ENCODE results near the gene SPATA31A6. TPM values are rescaled to one million over a fixed set of nuclear protein-coding genes. Genes with fewer than 3 reads are reported as not detected.
A peak's percentile ranks its signal among the peaks of the same experiment; 100 is the strongest.
"Not testable (repeated sequence)": the region's sequence is repeated elsewhere in the genome, so short reads cannot be mapped to it uniquely, and the experiment has no call there.

Gene SPATA31A6
- not detected in 2 replicates for total RNA-seq

GRCh38 chr9:42183359-42183758, at the start of gene SPATA31A6:
SPATA31A6 (plus strand) TSS chr9:42183659; CDS start chr9:42183688, 29 bp downstream.
- not testable (repeated sequence) for DNase-seq (ENCODE audit: low read depth)

GRCh38 chr9:42160299-42160698, 23.2 kb upstream of the SPATA31A6 start:
- peak; percentile 4 for DNase-seq (ENCODE audit: low read depth)

GRCh38 chr9:42219861-42220260, 36.4 kb downstream of the SPATA31A6 start:
- DNase-seq (ENCODE audit: low read depth) = not testable (repeated sequence)

DNA sequence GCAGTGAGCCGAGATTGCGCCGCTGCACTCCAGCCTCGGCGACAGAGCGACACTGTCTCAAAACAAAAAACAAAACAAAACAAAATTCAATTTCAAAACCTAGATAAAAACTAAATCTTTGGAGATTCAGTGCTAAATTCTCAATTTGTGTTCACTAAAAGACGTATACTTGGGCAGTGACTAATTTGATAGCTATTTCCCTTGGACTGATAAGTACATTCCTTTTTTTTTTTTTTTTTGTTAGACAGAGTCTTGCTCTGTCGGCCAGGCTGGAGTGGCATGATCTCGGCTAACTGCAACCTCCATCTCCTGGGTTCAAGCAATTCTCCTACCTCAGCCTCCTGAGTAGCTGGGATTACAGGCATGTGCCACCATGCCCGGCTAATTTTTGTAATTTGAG, 39.8 kb downstream of the SPATA31A6 start:
- not testable (repeated sequence) for DNase-seq (ENCODE audit: low read depth)

GRCh38 chr9:42233031-42233430, 49.6 kb downstream of the SPATA31A6 start:
- not testable (repeated sequence) for DNase-seq (ENCODE audit: low read depth)

DNA sequence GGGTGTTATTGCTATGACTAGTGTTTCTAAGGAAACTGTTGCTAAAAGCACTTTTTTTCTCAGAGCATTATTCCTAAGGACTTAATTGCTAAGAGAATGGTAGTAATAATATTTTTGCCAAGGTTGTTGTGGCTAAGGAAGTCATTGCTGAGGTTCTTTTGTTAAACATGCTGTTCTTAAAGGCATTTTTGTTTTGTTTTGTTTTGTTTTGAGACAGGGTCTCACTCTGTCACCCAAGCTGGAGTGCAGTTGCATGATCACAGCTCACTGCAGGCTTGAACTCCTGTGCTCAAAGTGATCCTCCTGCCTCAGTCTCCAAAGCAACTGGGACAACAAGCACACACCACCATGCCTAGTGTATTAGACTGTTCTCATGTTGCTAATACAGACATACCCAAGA, 51.2 kb downstream of the SPATA31A6 start:
- DNase-seq (ENCODE audit: low read depth) = not testable (repeated sequence)

- peak; percentile 9 for DNase-seq (ENCODE audit: low read depth)
Observed at GRCh38 chr9:42235352-42235991, 52.0 kb downstream of the SPATA31A6 start.

GRCh38 chr9:42236097-42236496, 52.6 kb downstream of the SPATA31A6 start:
- DNase-seq (ENCODE audit: low read depth) = not testable (repeated sequence)

DNA sequence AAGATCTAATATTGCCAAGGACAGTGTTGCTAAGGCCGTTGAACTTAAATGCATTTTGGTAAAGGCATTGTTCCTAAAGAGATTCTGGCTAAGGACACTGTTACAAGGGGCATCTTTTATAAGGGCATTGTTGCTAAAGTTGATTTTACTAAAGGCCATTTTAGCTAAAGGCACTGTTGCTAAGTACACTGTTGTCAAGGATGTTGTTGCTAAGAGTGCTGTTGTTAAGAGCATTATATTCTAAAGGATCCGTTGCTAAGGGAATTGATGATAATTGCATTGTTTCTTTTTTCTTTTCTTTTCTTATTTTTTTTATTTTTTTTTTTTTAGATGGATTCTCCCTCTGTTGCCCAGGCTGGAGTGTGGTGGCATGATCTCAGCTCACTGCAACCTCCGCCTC, 53.9 kb downstream of the SPATA31A6 start:
- DNase-seq (ENCODE audit: low read depth) = peak; percentile 9

DNA sequence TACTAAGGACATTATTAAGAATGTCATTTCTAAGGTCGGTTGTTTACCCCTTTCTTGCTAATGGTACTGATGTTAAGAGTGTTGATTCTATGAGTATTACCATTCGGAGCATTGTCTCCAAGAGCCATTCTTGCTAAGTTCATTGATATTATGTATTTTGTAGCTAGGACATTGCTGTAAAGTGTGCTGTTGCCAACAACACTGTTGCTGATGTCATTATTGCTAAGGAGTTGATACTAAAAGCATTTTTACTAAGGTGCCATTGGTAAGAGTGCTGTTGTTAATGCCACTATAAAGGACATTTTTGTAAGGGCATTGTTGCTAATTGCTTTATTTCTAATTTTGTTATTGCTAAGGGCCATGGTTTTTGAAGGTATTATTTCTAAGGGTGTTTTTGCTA, 55.4 kb downstream of the SPATA31A6 start:
- peak; percentile 26 for DNase-seq (ENCODE audit: low read depth)

Other genes starting within 250 kb of the SPATA31A6 start
- gene CNTNAP3B, start 54.2 kb upstream of the SPATA31A6 start, total RNA-seq = 1.7 and 11.7 TPM in 2 replicates